H1 (cell line): Measurements from ENCODE around the gene LRCH3. TPM values are rescaled to one million over a fixed set of nuclear protein-coding genes. Genes with fewer than 3 reads are reported as not detected.

ENCODE experiments used
- CTCF ChIA-PET: fragments of 300-600 bp; sonication (Branson Sonifier 250); formaldehyde crosslinking; loops from one replicate; lab custom pipeline; 2021; ENCODE audit not compliant: partially characterized antibody; lab: Charles Lee
- POLR2A ChIA-PET: fragments of 300-600 bp; sonication (Branson Sonifier 250); formaldehyde crosslinking; loops from one replicate; lab custom pipeline; 2021; ENCODE audit warnings: inconsistent platforms; ENCODE audit not compliant: partially characterized antibody; lab: Charles Lee
- DNase-seq, 2 experiments: peaks; one replicate each; pipeline versions ENCODE4 v3.0.0 to v3.0.0-alpha.2; 2010 to 2022; ENCODE audit warnings: low spot score in 2 of 2, low read depth in 1 of 2, mixed read lengths in 1 of 2
- FAIRE-seq: peaks from 2 replicates; lab custom pipeline; 2011; peaks lifted over from hg19 to GRCh38; lab: Jason Lieb, UNC
- H2AFZ ChIP-seq: 2 replicates; pipeline ENCODE4 v1.8.1; 2012; ENCODE audit warnings: low read length, inconsistent platforms
- H2AK5ac ChIP-seq: 2 replicates; pipeline ENCODE4 v1.6.1; 2013; ENCODE audit warnings: low read depth, low read length
- H2BK120ac ChIP-seq: replicated peaks from 2 replicates; pipeline ENCODE3; 2013; ENCODE audit warnings: low read depth, low read length, inconsistent platforms
- H2BK12ac ChIP-seq: 2 replicates; pipeline ENCODE4 v1.6.1; 2013; ENCODE audit warnings: low read depth, low read length
- H2BK15ac ChIP-seq: 2 replicates; pipeline ENCODE4 v1.6.1; 2013; ENCODE audit warnings: low read length
- H2BK20ac ChIP-seq: 2 replicates; pipeline ENCODE4 v1.6.1; 2013; ENCODE audit warnings: low read length
- H2BK5ac ChIP-seq: 2 replicates; pipeline ENCODE4 v1.6.1; 2013; ENCODE audit warnings: low read depth, low read length
- H3K14ac ChIP-seq: 2 replicates; pipeline ENCODE4 v1.6.1; 2013; ENCODE audit warnings: inconsistent platforms; ENCODE audit not compliant: insufficient read length
- H3K18ac ChIP-seq: 2 replicates; pipeline ENCODE4 v1.6.1; 2013; ENCODE audit warnings: low read length; ENCODE audit errors: extremely low read depth
- H3K23ac ChIP-seq: 2 replicates; pipeline ENCODE4 v1.6.1; 2013; ENCODE audit warnings: inconsistent platforms; ENCODE audit not compliant: insufficient read length
- H3K23me2 ChIP-seq: 2 replicates; pipeline ENCODE4 v1.6.1; 2013; ENCODE audit warnings: low read depth, low read length
- H3K27ac ChIP-seq: 2 replicates; pipeline ENCODE4 v1.6.1; 2011; ENCODE audit warnings: low read depth, low read length, inconsistent platforms
- H3K27me3 ChIP-seq, 4 experiments: replicated peaks in 1 of 4; 1 replicate in 1 of 4; 2 replicates in 3 of 4; pipeline versions ENCODE4 v1.6.1 to v1.8.1; 2011 to 2013; ENCODE audit warnings: low read length in 3 of 4, mild to moderate bottlenecking in 3 of 4, inconsistent platforms in 2 of 4, mixed read lengths in 2 of 4, moderate library complexity in 1 of 4; ENCODE audit not compliant: control insufficient read depth in 3 of 4, insufficient read depth in 3 of 4; ENCODE audit errors: extremely low read depth in 1 of 4
- H3K36me3 ChIP-seq, 4 experiments: 2 replicates each; pipeline versions ENCODE4 v1.6.1 to v1.8.1; 2011 to 2013; ENCODE audit warnings: mild to moderate bottlenecking in 4 of 4, low read length in 3 of 4, moderate library complexity in 2 of 4, control low read depth in 1 of 4, inconsistent platforms in 1 of 4; ENCODE audit not compliant: insufficient read depth in 4 of 4, control insufficient read depth in 2 of 4
- H3K4ac ChIP-seq: replicated peaks from 2 replicates; pipeline ENCODE3; 2013; ENCODE audit warnings: low read length, low read depth, mixed read lengths, inconsistent platforms; ENCODE audit not compliant: insufficient read length
- H3K4me1 ChIP-seq, 4 experiments: replicated peaks in 1 of 4; 1 replicate in 1 of 4; 2 replicates in 3 of 4; pipeline versions ENCODE4 v1.6.1 to v1.8.1; 2011 to 2013; ENCODE audit warnings: low read length in 3 of 4, inconsistent platforms in 2 of 4, mixed read lengths in 1 of 4; ENCODE audit not compliant: insufficient read depth in 4 of 4, control insufficient read depth in 3 of 4
- H3K4me2 ChIP-seq, 2 experiments: 2 replicates each; pipeline versions ENCODE4 v1.6.1 to v1.8.1; 2011 to 2013; ENCODE audit warnings: low read depth in 2 of 2, low read length in 2 of 2, control low read depth in 1 of 2, inconsistent platforms in 1 of 2, mild to moderate bottlenecking in 1 of 2; ENCODE audit not compliant: insufficient read depth in 1 of 2
- H3K4me3 ChIP-seq, 4 experiments: fragments of 200-600, 300-600 bp in 1 of 4; sonication (generic), shearing (Covaris generic), sonication (Bioruptor Twin) in 1 of 4; 2 replicates each; pipeline versions ENCODE4 v1.5.1 to v1.8.1; 2011 to 2016; ENCODE audit warnings: low read length in 4 of 4, low read depth in 3 of 4, control low read depth in 2 of 4, inconsistent platforms in 2 of 4, mild to moderate bottlenecking in 2 of 4, mixed read lengths in 1 of 4, moderate library complexity in 1 of 4; ENCODE audit not compliant: insufficient read depth in 2 of 4; ENCODE audit errors: extremely low read depth in 1 of 4
- H3K56ac ChIP-seq: replicated peaks from 2 replicates; pipeline ENCODE3; 2013; ENCODE audit warnings: low read depth, mild to moderate bottlenecking, mixed read lengths, low read length, inconsistent platforms; ENCODE audit not compliant: insufficient read length
- H3K79me1 ChIP-seq: 2 replicates; pipeline ENCODE4 v1.6.1; 2013; ENCODE audit warnings: low read depth, low read length, control low read depth
- H3K79me2 ChIP-seq, 2 experiments: 2 replicates each; pipeline versions ENCODE4 v1.6.1 to v1.8.1; 2012 to 2013; ENCODE audit warnings: low read length in 2 of 2, mild to moderate bottlenecking in 2 of 2, inconsistent platforms in 1 of 2; ENCODE audit not compliant: insufficient read depth in 2 of 2, control insufficient read depth in 1 of 2
- H3K9ac ChIP-seq, 4 experiments: replicated peaks in 1 of 4; 1 replicate in 1 of 4; 2 replicates in 3 of 4; pipeline versions ENCODE4 v1.6.1 to v1.8.1; 2011 to 2013; ENCODE audit warnings: low read depth in 3 of 4, low read length in 3 of 4, control low read depth in 2 of 4, mild to moderate bottlenecking in 2 of 4, moderate library complexity in 2 of 4, inconsistent platforms in 1 of 4; ENCODE audit errors: extremely low read depth in 1 of 4
- H3K9me3 ChIP-seq, 2 experiments: 2 replicates each; pipeline versions ENCODE4 v1.6.1 to v1.8.1; 2012 to 2013; ENCODE audit warnings: mild to moderate bottlenecking in 2 of 2, moderate library complexity in 2 of 2, control low read depth in 1 of 2, inconsistent platforms in 1 of 2, low read depth in 1 of 2, low read length in 1 of 2, mixed read lengths in 1 of 2; ENCODE audit not compliant: insufficient read depth in 2 of 2
- H4K20me1 ChIP-seq, 2 experiments: replicated peaks in 1 of 2; 2 replicates each; pipeline versions ENCODE3 to v1.8.1; 2011 to 2013; ENCODE audit warnings: inconsistent platforms in 2 of 2, low read length in 2 of 2, mild to moderate bottlenecking in 1 of 2; ENCODE audit not compliant: insufficient read depth in 2 of 2, control insufficient read depth in 1 of 2
- H4K5ac ChIP-seq: 2 replicates; pipeline ENCODE4 v1.6.1; 2013; ENCODE audit warnings: low read length, low read depth, mixed read lengths, inconsistent platforms; ENCODE audit not compliant: insufficient read length
- H4K8ac ChIP-seq: 2 replicates; pipeline ENCODE4 v1.8.0; 2013; ENCODE audit warnings: mild to moderate bottlenecking, moderate library complexity, low read length, inconsistent platforms; ENCODE audit not compliant: insufficient read depth; ENCODE audit errors: extremely low read depth
- H4K91ac ChIP-seq: replicated peaks from 2 replicates; pipeline ENCODE3; 2013; ENCODE audit warnings: low read length, mixed read lengths, inconsistent platforms; ENCODE audit not compliant: insufficient read length
- CTBP2 ChIP-seq: IDR thresholded peaks from 2 replicates; pipeline ENCODE4 v1.7.0; 2011; ENCODE audit warnings: borderline replicate concordance, mild to moderate bottlenecking, moderate library complexity, mixed read lengths, low read length; ENCODE audit not compliant: insufficient read depth, insufficient read length
- HDAC2 ChIP-seq, 2 experiments: fragments of 300-600 bp in 1 of 2; sonication (generic) in 1 of 2; IDR thresholded peaks; 2 replicates each; pipeline ENCODE4 v1.6.1; 2011 to 2012; ENCODE audit warnings: low read depth in 2 of 2, low read length in 2 of 2, mild to moderate bottlenecking in 2 of 2, moderate library complexity in 2 of 2, borderline replicate concordance in 1 of 2, inconsistent platforms in 1 of 2
- KDM5A ChIP-seq: fragments of 200-600 bp; IDR thresholded peaks from 2 replicates; pipeline ENCODE4 v1.7.1; 2012; ENCODE audit warnings: mild to moderate bottlenecking, low read length, inconsistent platforms, mixed read lengths
- MAX ChIP-seq: IDR thresholded peaks from 2 replicates; pipeline ENCODE4 v1.6.1; 2012; ENCODE audit warnings: inconsistent platforms
- PHF8 ChIP-seq: fragments of 200-600 bp; sonication (generic); conservative IDR thresholded peaks from 2 replicates; pipeline ENCODE4 v1.7.1; 2012; ENCODE audit warnings: low read depth, mild to moderate bottlenecking, inconsistent platforms, low read length, moderate library complexity
- TAF1 ChIP-seq: IDR thresholded peaks from 2 replicates; pipeline ENCODE4 v1.6.1; 2011; ENCODE audit warnings: mild to moderate bottlenecking, low read depth, low read length
- WGBS, 2 experiments: shearing (Covaris generic) in 1 of 2; methylation state at CpG; one replicate each; pipeline versions ENCODE4 v1.1.6 to v1.1.7; 2013 to 2015; ENCODE audit warnings: low lambda C conversion rate in 2 of 2, mixed read lengths in 2 of 2, inconsistent platforms in 1 of 2, low coverage in 1 of 2, missing lambda C conversion rate in 1 of 2; ENCODE audit not compliant: insufficient replicate concordance in 2 of 2, insufficient coverage in 1 of 2, insufficient read length in 1 of 2; ENCODE audit errors: extremely low coverage in 1 of 2, missing lambda C conversion rate in 1 of 2; 5-methylcytosine and 5-hydroxymethylcytosine counted together
- polyA plus RNA-seq, 7 experiments: library from polyadenylated mRNA; depleted of rRNA in 3 of 7; stranded (reverse) in 5 of 7; unstranded in 2 of 7; fragments of >200 nt in 5 of 7; fragments of 200-250 nt in 2 of 7; gene quantifications; 1 replicate in 5 of 7; 2 replicates in 1 of 7; 4 replicates in 1 of 7; pipeline versions ENCODE4 v1.2.1 to v1.2.3, GENCODE V29; 2011 to 2013; ENCODE audit warnings: missing spikeins in 2 of 7, mixed read lengths in 2 of 7
- total RNA-seq: library from RNA; stranded (reverse); fragmentation: NEBNext Ultra II Directional; extraction: Animal tissue kit (Norgen Biotek cat#: 25700); gene quantifications from 2 replicates; pipeline ENCODE4 v1.2.1, GENCODE V29; 2021

LRCH3 gene
- total and polyA plus RNA-seq, 2 of the 8 experiments (the other 6 are each of a cell fraction or from before 2014, with no cell fraction given): 58.4 to 66.0 TPM

DNA sequence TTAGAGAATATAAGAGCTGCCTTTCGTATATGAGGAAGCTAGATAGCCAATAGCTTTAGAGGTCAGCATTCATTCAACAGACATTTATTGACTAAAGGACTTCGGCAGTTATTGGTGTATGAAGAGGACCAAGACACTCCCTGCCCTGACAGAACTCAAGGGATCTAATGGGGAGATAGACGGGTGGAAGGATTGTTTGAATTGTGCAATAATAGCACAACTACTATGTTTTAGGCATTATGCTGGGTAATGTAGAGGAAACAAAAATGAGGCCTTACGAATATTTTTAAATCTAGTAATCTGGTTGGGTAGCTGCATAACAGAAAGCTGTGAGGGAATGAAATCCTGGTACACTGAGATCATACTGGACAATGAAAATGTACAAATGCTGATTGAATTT, 5.0 kb downstream of the LRCH3 start:
- Histone ChIP-seq H3K79me2 (peaks cover 9 to 87% of the 10 kb centered on the region in 2 experiments), H3K9ac (no peak overlapping the region), H4K91ac (no peak overlapping the region), H3K23ac (no peak overlapping the region), H4K5ac (no peak overlapping the region), H2BK12ac (no peak overlapping the region), H3K4me1 (no peaks in the 10 kb centered on the region), H3K18ac (no peak overlapping the region), H3K56ac (no peak overlapping the region), H3K4me3 (no peak overlapping the region), H3K27ac (no peak overlapping the region), H2BK5ac (no peak overlapping the region), H3K79me1 (no peaks in the 10 kb centered on the region), H3K4me2 (no peak overlapping the region), H3K36me3 (no peaks in the 10 kb centered on the region), H3K9me3 (no peaks in the 10 kb centered on the region), H4K20me1 (peaks cover 0 to 6% of the 10 kb centered on the region in 2 experiments), H2BK20ac (no peak overlapping the region), H2AK5ac (no peak overlapping the region), H2AFZ (no peak overlapping the region), H3K14ac (no peak overlapping the region), H3K23me2 (no peaks in the 10 kb centered on the region), H2BK15ac (no peak overlapping the region), H3K27me3 (no peaks in the 10 kb centered on the region), H4K8ac (no peak overlapping the region), H2BK120ac (no peak overlapping the region), H3K4ac (no peak overlapping the region)
- FAIRE-seq (no peak), DNase-seq (no peak)
- ChIA-PET CTCF (interaction anchor here (0.8 to 1.2 kb wide), 2 partner anchors 9 to 43 kb away, joined by 3 to 5 read pairs; no protein-coding TSS in a partner anchor), POLR2A (no interaction called here)
- TF ChIP-seq CTBP2 (no peak), TAF1 (no peak), HDAC2 (IDR thresholded peaks at IDR 0.05; ENCODE audit: borderline replicate concordance in 1 of 2, low read depth in 2 of 2, low read length in 2 of 2) (no peak), PHF8 (no peak), MAX (no peak), KDM5A (no peak)
- WGBS, 2 experiments: 66% methylated on average over 4 of the region's 4 CpGs; no CpG with 5 or more reads in 1 of the 2 experiments
